Caki2 (cell line): ENCODE results near the gene INCENP. TPM values are rescaled to one million over a fixed set of nuclear protein-coding genes. Genes with fewer than 3 reads are reported as not detected.

ENCODE experiments used
- DNase-seq: peaks from one replicate; pipeline ENCODE4 v3.0.0-alpha.2; 2015; ENCODE audit warnings: low read depth
- in situ Hi-C: cut with HindIII; loops from 2 replicates; pipeline ENCODE4 v1.10.0; 2016; ENCODE audit warnings: low sequenced_read_pairs, low pct_unique_long_range_greater_than_20kb, mixed read lengths
- total RNA-seq: library from RNA; depleted of rRNA; stranded (reverse); fragments of >200 nt; shearing (Covaris generic); gene quantifications from 2 replicates; pipeline ENCODE4 v1.2.3, GENCODE V29; 2014; ENCODE audit warnings: low replicate concordance

The INCENP gene
- total RNA-seq, 1 experiment from 2014 or later: 34.7 TPM

GRCh38 chr11:62137881-62138629, 14.2 kb downstream of the INCENP start:
- in situ Hi-C loops: no loop called here
- no peak for DNase-seq

DNA sequence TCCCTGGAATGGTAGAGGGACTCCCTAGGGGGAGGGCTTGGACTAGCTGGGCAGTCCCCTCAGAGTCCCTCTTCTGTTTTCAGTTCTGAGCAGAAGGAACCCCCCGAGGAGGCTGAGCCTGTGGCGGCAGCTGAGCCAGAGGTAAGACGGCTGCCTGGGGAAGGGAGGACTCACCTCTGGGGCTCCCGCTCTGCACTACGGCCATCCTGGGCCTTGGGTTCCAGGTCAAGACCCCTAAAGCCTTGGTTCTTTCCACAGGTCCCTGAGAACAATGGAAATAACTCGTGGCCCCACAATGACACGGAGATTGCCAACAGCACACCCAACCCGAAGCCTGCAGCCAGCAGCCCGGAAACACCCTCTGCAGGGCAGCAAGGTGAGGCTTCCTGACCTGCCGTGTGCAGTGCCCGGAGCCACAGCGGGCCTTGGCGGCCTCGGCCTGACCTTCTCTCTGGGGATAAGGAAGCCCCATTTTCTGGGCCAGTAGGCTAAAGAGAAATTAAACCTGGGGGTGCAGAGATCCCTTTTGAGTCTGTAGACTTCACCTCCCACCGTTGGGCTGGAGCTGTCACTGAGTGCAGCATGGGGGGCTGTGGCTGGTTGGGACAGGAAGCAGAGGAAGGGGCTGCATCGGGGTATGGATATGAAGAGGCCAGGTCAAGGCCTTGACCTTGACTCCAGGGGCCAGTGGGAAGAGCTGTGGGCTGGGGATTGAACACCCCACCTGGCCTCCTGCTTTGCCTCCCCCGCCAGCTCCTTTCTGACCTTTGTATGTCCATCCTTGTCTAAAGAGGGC, 15.0 kb downstream of the INCENP start:
- in situ Hi-C loops: no loop called here
- no peak for DNase-seq

DNA sequence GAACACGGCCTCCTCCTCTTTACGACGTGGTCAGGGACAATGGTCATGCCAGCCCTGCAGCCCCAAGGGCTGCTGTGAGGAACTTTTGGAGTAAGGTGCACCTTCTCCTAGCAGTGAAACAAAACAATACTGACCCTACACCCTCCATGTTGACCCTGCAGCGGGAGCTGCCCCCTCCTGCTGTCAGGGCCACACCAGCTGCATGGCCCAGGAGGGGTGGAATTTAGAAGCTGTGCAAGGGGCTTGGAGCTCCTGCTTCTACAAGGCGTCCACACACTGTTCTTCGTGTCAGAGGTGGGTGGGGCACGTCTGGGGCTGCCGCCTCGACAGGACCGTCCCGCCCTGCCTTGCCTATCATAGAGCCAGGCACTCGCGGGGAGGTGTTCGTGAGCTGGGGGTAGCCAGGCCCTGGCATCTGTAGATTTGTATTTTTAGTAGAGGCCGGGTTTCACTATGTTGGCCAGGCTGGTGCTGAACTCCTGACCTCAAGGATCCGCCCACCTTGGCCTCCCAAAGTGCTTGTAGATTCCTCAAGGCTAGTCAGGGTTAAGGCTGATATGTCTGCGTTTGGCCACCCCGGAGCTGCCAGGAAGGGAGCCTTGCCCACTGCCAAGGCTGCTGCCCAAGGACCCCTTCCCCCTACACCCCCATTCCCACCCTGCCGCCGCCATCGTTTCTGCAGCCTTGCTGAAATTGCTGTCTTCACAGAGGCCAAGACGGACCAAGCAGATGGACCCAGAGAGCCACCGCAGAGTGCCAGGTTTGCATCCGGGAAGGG, 15.9 kb downstream of the INCENP start:
- no peak for DNase-seq
- in situ Hi-C loops: no loop called here

DNA sequence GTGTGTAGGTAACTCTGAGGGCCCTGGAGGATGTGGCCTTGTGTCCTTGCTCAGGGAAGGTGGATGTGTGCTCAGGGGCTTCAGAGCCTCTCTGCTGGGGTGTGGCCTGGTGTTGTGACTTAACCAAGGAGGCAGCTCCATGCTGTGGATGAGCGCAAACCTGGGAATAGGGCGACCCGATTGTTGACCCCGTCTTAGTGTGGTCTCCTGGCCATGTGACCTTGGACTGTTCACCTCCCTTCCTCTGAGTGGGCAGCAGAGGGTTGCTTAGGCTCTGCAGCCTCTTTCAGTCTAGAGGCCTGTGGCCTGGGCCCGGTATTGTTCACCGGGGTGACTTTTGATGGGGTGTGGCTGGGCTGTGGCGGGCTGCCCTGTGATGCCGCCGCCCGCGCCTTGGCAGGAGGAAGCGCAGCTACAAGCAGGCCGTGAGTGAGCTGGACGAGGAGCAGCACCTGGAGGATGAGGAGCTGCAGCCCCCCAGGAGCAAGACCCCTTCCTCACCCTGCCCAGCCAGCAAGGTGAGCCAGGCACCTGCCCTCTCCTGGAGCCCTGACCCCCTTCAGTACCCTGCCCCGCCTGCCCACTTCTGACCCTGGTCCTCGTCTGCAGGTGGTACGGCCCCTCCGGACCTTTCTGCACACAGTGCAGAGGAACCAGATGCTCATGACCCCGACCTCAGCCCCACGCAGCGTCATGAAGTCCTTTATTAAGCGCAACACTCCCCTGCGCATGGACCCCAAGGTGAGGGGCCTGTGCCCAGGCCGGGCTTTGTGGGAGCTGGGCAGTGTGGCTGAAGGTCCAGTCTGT, 16.7 kb downstream of the INCENP start:
- no peak for DNase-seq
- in situ Hi-C loops: no loop called here

GRCh38 chr11:62141111-62142042, 17.6 kb downstream of the INCENP start:
- in situ Hi-C loops: no loop called here
- DNase-seq: no peak

GRCh38 chr11:62142043-62142375, 18.2 kb downstream of the INCENP start:
- DNase-seq: no peak
- in situ Hi-C loops: no loop called here

DNA sequence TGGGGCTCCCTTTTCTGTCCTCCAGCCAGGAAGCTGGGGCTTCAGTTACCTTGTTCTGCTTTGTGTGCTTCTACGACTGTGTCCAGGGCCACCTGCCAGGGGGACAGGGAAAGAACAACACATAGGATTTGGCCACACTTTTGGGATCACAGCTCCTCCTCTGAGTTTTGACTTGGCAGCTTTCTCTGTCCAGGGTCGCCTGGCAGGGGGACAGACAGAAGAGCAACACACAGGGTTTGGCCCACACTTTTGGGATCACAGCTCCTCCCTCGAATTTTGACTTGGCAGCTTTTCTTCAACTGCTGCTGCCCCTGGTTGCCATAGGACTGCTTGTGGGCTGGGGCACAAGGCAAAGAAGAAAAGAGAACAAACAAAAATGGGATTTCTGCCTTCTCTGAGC, 19.1 kb downstream of the INCENP start:
- in situ Hi-C loops: no loop called here

DNA sequence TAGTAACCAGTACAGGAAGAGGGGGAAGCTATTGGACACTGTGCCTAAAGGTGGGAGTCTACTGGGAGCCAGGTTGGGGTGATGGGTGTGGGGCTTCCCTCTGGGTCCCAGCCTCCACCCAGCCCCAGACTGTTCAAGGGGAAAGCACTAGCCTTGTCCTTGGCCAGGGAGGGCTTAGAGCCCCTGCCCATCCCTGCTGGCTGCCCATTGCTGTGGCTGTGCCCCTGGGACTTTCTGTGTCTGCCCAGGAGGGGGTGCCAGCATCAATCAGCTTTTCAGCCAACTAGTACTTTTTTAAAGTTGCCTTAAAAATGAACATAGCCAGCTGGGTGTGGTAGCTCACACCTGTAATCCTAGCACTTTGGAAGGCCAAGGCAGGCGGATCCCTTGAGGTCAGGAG, 19.9 kb downstream of the INCENP start:
- in situ Hi-C loops: no loop called here
- DNase-seq: no peak

More for the DNA sequence above, 19.1 kb downstream of the INCENP start:
- no peak for DNase-seq

GRCh38 chr11:62144641-62145255, 20.9 kb downstream of the INCENP start:
- in situ Hi-C loops: no loop called here
- no peak for DNase-seq

DNA sequence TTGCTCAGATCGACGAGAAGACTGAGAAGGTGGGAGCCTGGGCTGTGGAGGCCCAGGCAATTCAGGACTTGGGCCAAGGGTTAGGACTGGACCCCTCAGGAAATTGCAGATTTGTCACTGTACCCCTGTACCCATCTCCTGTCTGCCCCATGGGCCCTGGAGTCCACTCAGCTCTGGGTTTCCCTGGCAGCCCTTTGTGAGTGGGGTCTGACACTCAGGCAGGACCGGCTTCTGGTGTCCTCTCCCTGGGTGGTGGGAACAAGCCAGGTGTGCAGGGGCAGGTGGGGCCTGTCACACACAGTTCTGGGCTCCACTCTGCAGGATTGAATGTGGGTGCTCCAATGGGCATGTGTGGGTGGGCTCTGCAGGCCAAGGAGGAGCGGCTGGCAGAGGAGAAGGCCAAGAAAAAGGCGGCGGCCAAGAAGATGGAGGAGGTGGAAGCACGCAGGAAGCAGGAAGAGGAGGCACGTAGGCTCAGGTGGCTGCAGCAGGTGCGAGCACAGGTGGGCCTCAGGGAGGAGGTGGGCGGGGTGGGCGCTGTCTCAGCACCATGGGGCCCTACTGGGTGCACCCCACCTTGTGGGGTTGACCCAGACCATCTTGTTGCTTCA, 21.6 kb downstream of the INCENP start:
- no peak for DNase-seq
- in situ Hi-C loops: no loop called here

DNA sequence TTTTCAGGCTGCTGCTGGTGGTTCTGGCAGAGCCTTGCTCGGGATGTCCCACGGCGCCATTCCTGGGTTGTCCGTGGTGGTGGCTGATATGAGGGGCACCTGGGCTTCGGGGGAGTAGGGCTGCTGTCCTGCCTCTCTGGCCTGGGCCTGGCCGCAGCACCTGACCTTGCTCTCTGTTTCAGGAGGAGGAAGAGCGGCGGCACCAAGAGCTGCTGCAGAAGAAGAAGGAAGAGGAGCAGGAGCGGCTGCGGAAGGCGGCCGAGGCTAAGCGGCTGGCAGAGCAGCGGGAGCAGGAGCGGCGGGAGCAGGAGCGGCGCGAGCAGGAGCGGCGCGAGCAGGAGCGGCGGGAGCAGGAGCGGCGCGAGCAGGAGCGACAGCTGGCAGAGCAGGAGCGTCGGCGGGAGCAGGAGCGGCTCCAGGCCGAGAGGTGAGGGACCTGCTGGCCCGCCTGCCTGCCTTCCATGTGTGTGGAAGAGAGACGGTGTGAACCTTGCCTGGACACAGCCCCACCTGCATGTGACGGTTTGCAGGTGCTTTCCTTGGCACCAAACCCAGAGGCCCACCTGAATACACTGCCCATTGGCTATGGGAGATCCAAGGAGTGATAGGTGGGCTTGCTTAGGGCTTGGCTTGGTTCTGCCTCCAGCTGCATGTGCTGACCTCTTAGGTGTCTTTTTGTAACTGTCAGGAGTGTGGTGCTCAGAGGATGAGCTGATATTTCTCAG, 22.8 kb downstream of the INCENP start:
- no peak for DNase-seq
- in situ Hi-C loops: no loop called here

GRCh38 chr11:62147545-62147944, 23.7 kb downstream of the INCENP start:
- no peak for DNase-seq
- in situ Hi-C loops: no loop called here

GRCh38 chr11:62148271-62148980, 24.6 kb downstream of the INCENP start:
- in situ Hi-C loops: no loop called here
- DNase-seq: no peak

DNA sequence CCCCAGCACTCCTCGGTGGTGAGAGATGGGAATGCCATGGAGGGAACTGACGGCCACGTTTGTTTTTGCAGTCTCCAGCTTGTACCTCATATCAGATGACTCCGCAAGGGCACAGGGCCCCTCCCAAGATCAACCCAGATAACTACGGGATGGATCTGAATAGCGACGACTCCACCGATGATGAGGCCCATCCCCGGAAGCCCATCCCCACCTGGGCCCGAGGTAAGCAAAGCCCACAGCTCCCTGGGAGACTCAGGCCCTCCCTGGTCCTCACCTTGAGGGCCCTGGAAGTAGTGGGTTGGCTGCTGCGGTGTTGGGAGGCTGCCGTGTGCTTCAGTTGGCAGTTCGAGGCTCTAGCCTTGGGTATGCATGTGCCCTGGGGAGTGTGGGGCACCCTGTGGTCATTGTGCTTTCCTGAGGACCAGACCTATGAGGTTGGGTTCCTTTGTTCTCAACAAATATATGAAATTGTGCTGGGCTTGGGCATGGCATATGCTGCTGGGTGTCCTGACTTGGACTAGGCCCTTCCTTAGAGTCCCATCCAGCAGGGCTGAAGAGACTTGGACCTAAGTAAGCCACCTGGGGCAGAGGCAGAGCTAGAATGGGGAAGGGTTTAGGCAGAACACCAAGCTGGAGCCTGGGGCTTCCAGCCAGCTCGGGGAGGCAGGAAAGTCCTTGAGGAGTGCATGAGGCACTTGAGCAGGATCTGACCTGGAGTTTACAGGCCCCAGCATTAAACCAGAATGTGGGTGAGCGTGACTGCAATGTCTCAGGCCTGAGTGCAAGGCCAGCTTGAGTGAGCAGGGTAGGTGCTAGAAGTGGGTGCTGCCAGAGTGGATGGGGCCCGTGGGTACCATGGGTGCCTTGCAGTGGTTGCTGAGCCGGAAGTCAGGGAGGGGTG, 26.4 kb downstream of the INCENP start:
- no peak for DNase-seq
- in situ Hi-C loops: no loop called here
